Epithelial cell of proximal tubule (primary cell): ENCODE results near the gene NRXN3. TPM values are rescaled to one million over a fixed set of nuclear protein-coding genes. Genes with fewer than 3 reads are reported as not detected.

Source experiments
- DNase-seq: peaks from one replicate; pipeline ENCODE4 v3.0.0-alpha.2; 2011; ENCODE audit warnings: low read depth
- H3K4me3 ChIP-seq: 2 replicates; pipeline ENCODE4 v1.5.1; 2011; ENCODE audit warnings: low read depth, mild to moderate bottlenecking, low read length
- CTCF ChIP-seq: conservative IDR thresholded peaks from 2 replicates; pipeline ENCODE4 v1.5.1; 2012; ENCODE audit warnings: low read depth, mild to moderate bottlenecking, low read length
- total RNA-seq: library from RNA; depleted of rRNA; stranded (reverse); fragments of >200 nt; gene quantifications from 2 replicates; pipeline ENCODE4 v1.2.3, GENCODE V29; 2015

The NRXN3 gene
- total RNA-seq, 1 donor from 2014 or later = 1.2 TPM

GRCh38 chr14:78341827-78342389 is 171.7 kb downstream of the NRXN3 start:
- TF ChIP-seq CTCF = no peak
- DNase-seq = no peak
- no peak overlapping the region for H3K4me3 ChIP-seq

- DNase-seq = no peak
- H3K4me3 ChIP-seq = no peak overlapping the region
- no peak for TF ChIP-seq CTCF
Measured at GRCh38 chr14:78342879-78343278, 172.7 kb downstream of the NRXN3 start.

- DNase-seq = no peak
- H3K4me3 ChIP-seq = no peak overlapping the region
- no peak for TF ChIP-seq CTCF
Measured at GRCh38 chr14:78344290-78344689, 174.1 kb downstream of the NRXN3 start.

- H3K4me3 ChIP-seq = no peak overlapping the region
- no peak for TF ChIP-seq CTCF
- DNase-seq = no peak
Measured at GRCh38 chr14:78345131-78345744, 175.1 kb downstream of the NRXN3 start.

- DNase-seq = no peak
- TF ChIP-seq CTCF = no peak
- H3K4me3 ChIP-seq = no peak overlapping the region
Measured at GRCh38 chr14:78346747-78347146, 176.6 kb downstream of the NRXN3 start.

GRCh38 chr14:78355109-78355508 is 184.9 kb downstream of the NRXN3 start:
- TF ChIP-seq CTCF = no peak
- H3K4me3 ChIP-seq = no peak overlapping the region
- no peak for DNase-seq

GRCh38 chr14:78356391-78356790 is 186.2 kb downstream of the NRXN3 start:
- no peak overlapping the region for H3K4me3 ChIP-seq
- no peak for TF ChIP-seq CTCF
- no peak for DNase-seq
